ENCODE measurements around the gene LRRC4C. TPM values are rescaled to one million over a fixed set of nuclear protein-coding genes. Genes with fewer than 3 reads are reported as not detected.

The LRRC4C gene
- total RNA-seq, 1 experiment from 2014 or later: not detected

GRCh38 chr11:41389623-41390130 is 69.8 kb downstream of the LRRC4C start:
- Histone ChIP-seq H3K9me3 (ENCODE audit: low read length) (no peaks in the 10 kb centered on the region), H3K79me2 (ENCODE audit: low read length) (no peaks in the 10 kb centered on the region), H2AFZ (ENCODE audit: low read length) (no peak overlapping the region), H3K9me2 (replicated peaks; ENCODE audit: low read length) (no peaks in the 10 kb centered on the region), H3K4me1 (ENCODE audit: insufficient read depth, low read length) (no peaks in the 10 kb centered on the region), H3K4me2 (ENCODE audit: low read length) (no peak overlapping the region), H3K27me3 (ENCODE audit: low read length) (no peaks in the 10 kb centered on the region; the same call in 1 of the 2 replicates), H3K36me3 (ENCODE audit: low read depth, low read length) (no peaks in the 10 kb centered on the region), H4K20me1 (ENCODE audit: low read length) (no peaks in the 10 kb centered on the region), H3K4me3 (ENCODE audit: low read length) (no peak overlapping the region), H3F3A (ENCODE audit: low read length, unreplicated experiment) (no peaks in the 10 kb centered on the region), H3K9ac (ENCODE audit: low read length) (no peak overlapping the region), H3K27ac (ENCODE audit: low read length) (no peak overlapping the region)
- intact Hi-C loops (cut with micrococcal nuclease): no loop called here
- POLR2A ChIA-PET (ENCODE audit: unreplicated experiment): no interaction called here
- DNase-seq (no peak), ATAC-seq (no peak)
- no TSS peak for BruUV-seq (replicated peaks)
- TF ChIP-seq EZH2phosphoT487 (IDR thresholded peaks at IDR 0.05; ENCODE audit: borderline replicate concordance, low read length) (no peak), EZH2 (IDR thresholded peaks at IDR 0.05; ENCODE audit: low read length, unreplicated experiment) (no peak), CTCF (conservative IDR thresholded peaks at IDR 0.05; ENCODE audit: low read depth, low read length) (no peak)
- CTCF ChIA-PET: no interaction called here

DNA sequence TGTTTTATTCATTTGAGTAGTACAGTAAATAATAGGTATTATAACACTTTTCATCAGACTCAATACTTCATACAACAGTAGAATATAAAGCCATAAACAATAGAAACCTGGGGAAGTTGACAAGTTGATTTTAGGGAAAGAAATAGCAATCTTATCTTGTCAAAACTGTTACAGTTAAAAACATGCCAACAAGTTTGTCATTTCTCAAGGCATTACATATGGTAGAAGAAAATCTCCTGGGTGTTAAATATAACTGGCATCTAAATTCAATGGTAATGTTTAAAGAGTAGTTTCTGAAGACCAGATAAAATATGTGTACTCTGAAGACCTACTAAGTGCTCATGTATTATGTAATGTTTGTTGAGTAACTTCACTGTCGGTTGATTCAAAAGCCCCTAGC is 75.1 kb downstream of the LRRC4C start:
- POLR2A ChIA-PET (ENCODE audit: unreplicated experiment): no interaction called here
- Histone ChIP-seq H3K9me3 (ENCODE audit: low read length) (no peaks in the 10 kb centered on the region), H3K27ac (ENCODE audit: low read length) (no peak overlapping the region), H2AFZ (ENCODE audit: low read length) (no peak overlapping the region), H3F3A (ENCODE audit: low read length, unreplicated experiment) (no peaks in the 10 kb centered on the region), H3K4me3 (ENCODE audit: low read length) (no peak overlapping the region), H3K9me2 (replicated peaks; ENCODE audit: low read length) (no peaks in the 10 kb centered on the region), H4K20me1 (ENCODE audit: low read length) (no peaks in the 10 kb centered on the region), H3K27me3 (ENCODE audit: low read length) (no peaks in the 10 kb centered on the region), H3K79me2 (ENCODE audit: low read length) (no peaks in the 10 kb centered on the region), H3K9ac (ENCODE audit: low read length) (no peak overlapping the region), H3K36me3 (ENCODE audit: low read depth, low read length) (no peaks in the 10 kb centered on the region), H3K4me2 (ENCODE audit: low read length) (no peak overlapping the region), H3K4me1 (ENCODE audit: insufficient read depth, low read length) (no peaks in the 10 kb centered on the region)
- CTCF ChIA-PET: no interaction called here
- DNase-seq: no peak
- intact Hi-C loops (cut with micrococcal nuclease): no loop called here
- ATAC-seq: no peak
- no TSS peak for BruUV-seq (replicated peaks)
- TF ChIP-seq EZH2 (IDR thresholded peaks at IDR 0.05; ENCODE audit: low read length, unreplicated experiment): no peak

- CTCF ChIA-PET: no interaction called here
- no TSS peak for BruUV-seq (replicated peaks)
- no peaks in the 10 kb centered on the region for H3F3A ChIP-seq (ENCODE audit: low read length, unreplicated experiment)
Observed at GRCh38 chr11:41383768-41384167, 75.7 kb downstream of the LRRC4C start.

More at GRCh38 chr11:41383768-41384167, 75.7 kb downstream of the LRRC4C start:
- Histone ChIP-seq H3K9me3 (ENCODE audit: low read length) (no peaks in the 10 kb centered on the region), H2AFZ (ENCODE audit: low read length) (no peak overlapping the region), H3K9me2 (replicated peaks; ENCODE audit: low read length) (no peaks in the 10 kb centered on the region), H3K36me3 (ENCODE audit: low read depth, low read length) (no peaks in the 10 kb centered on the region), H4K20me1 (ENCODE audit: low read length) (no peaks in the 10 kb centered on the region), H3K27me3 (ENCODE audit: low read length) (no peaks in the 10 kb centered on the region), H3K27ac (ENCODE audit: low read length) (no peak overlapping the region), H3K4me3 (ENCODE audit: low read length) (no peak overlapping the region), H3K4me2 (ENCODE audit: low read length) (no peak overlapping the region), H3K4me1 (ENCODE audit: insufficient read depth, low read length) (no peaks in the 10 kb centered on the region), H3K9ac (ENCODE audit: low read length) (no peak overlapping the region), H3K79me2 (ENCODE audit: low read length) (no peaks in the 10 kb centered on the region)
- DNase-seq (no peak), ATAC-seq (no peak)
- TF ChIP-seq CTCF (conservative IDR thresholded peaks at IDR 0.05; ENCODE audit: low read depth, low read length) (no peak), EZH2phosphoT487 (IDR thresholded peaks at IDR 0.05; ENCODE audit: borderline replicate concordance, low read length) (no peak), EZH2 (IDR thresholded peaks at IDR 0.05; ENCODE audit: low read length, unreplicated experiment) (no peak)
- intact Hi-C loops (cut with micrococcal nuclease): no loop called here
- POLR2A ChIA-PET (ENCODE audit: unreplicated experiment): no interaction called here
